Measurements from ENCODE around the gene TLE1.

TLE1 gene

GRCh38 chr9:81549500-81550206 lies 139.7 kb downstream of the TLE1 start:
- no peak for DNase-seq (ENCODE audit: low read depth)

- DNase-seq (ENCODE audit: low read depth) = no peak
Observed at GRCh38 chr9:81548911-81549310, 140.4 kb downstream of the TLE1 start.

DNA sequence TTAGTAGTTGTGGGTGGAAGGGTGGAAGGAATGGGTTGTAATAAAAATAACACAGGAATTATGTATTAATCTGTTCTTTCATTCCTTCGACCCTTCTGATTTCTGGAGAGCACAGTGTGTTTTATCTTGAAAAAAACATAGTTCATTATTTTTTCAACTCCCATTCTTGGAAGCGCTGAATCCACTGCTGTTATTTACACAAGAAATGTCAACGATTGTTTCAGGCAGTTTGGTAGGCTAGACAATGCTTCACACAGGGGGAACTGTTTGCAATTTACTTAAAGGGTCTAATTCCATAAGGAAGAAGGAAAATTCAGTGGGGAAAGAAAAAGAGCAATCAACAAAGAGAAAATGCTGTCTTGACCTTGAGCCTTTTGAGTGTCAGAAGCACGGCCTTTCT lies 142.9 kb downstream of the TLE1 start:
- no peak for DNase-seq (ENCODE audit: low read depth)

- no peak for DNase-seq (ENCODE audit: low read depth)
Observed at GRCh38 chr9:81543695-81544094, 145.7 kb downstream of the TLE1 start.

DNA sequence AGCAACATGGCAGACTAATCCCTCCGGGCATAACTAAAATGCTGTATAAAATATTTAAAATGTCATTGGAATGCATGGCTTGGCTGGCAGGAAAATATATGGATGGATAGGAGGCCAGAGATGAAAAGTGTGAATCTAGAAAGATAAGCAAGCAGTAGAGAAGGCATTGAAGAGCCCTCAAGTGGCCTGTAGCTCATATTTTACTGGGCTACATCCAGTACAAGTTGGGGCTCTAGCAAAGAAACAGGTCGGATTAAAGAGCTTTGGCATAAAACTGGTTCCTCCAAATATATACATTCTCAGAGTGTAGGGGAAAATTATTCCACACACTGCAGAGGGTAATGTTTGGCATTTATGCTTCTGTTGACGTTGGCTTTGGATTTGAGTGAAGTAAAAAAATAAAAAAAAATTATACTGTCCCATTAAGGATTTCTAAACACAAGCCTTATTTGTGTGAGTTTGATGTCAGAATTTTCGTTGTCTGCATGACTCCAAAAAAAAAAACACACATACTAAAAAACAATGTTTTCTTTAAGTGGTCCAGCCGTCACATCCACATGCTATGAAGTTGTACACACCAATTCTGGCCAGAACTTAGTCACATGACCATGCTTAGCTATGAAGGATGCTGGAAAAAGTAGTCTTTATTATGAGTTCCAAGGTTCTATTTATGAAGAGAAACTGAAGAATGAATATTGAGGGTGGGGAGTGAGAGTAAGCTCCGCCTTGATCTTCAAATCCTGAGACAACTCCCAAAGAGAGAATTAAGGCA lies 147.0 kb downstream of the TLE1 start:
- no peak for DNase-seq (ENCODE audit: low read depth)

DNA sequence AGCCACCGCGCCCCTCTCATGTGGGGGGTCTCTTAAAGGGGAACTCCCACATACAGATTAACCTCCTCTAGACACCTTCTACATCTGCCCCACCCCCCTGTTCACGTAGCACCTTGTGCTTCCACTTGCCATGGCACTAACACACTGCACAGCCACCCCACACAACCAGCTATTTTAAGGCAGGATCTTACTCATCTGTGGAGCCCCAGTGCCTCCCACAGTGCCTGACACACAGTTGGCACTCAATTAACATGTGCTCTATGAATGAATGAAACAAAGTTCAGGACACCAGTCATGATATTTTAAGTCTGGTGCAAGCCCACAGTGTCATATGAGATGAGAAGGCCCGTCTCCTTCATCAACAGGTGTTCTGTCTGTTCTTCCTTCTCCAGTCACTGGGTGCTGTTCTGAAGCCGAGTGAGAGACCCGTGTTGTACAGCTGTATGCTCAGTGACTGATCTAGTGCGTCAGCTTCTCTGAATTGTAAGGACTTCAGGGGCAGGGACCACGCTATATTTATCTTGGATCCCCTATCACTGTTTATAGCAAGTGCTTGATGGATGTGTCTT lies 149.1 kb downstream of the TLE1 start:
- no peak for DNase-seq (ENCODE audit: low read depth)

DNA sequence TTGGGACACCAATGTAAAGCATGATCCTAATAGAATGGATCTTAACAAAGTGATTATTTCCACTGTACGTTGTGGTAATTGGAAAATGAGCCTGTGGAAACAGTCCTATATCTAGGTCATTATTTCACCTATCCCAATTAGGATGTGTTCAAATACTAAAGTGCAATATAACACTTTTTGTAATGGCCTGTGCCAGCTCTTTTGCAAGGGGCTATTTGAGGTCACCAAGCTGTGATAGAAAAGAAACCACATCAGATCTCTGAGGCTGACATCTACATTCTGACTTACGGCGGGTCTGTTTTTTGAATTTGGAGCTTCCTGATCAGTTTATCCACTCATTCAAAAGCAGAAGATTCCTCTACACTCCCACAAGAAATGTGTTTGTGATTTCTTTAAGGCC lies 150.0 kb downstream of the TLE1 start:
- DNase-seq (ENCODE audit: low read depth) = no peak

GRCh38 chr9:81538890-81539289 lies 150.5 kb downstream of the TLE1 start:
- DNase-seq (ENCODE audit: low read depth) = no peak

- no peak for DNase-seq (ENCODE audit: low read depth)
Observed at GRCh38 chr9:81537964-81538363, 151.4 kb downstream of the TLE1 start.

- DNase-seq (ENCODE audit: low read depth) = no peak
Observed at GRCh38 chr9:81536242-81537025, 152.9 kb downstream of the TLE1 start.

DNA sequence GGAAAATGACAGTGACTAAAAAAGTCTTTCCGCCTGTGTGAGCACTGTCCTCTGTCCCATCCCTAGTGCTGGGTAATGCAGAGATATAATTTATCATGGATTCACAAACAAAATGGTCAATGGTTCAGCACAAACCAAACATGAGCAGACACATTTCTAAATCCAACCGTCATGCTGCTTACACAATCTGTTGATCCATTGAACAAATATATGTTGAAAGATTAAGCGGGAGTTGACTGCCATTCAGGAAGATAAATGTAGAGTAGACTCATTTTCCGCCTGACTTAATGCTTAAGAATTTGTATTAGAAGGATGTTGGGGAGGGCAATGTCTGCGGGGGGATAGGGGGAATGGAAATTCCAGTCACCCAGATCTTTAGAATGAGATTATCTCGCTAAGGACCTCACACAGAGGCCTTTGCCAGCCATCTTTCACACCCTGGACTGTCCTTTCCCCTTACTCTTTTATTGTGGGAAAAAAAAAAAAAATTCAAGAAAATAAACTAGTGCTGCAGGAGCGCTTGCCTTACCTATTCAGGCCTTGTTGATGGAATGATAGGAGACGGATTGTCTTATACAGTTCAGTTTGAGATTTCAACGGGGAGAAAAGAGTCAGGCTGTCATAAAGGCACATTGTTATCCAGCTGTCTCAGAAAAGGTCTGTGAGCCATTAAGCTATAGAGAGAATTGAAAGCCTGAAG lies 153.7 kb downstream of the TLE1 start:
- DNase-seq (ENCODE audit: low read depth) = no peak

- no peak for DNase-seq (ENCODE audit: low read depth)
Observed at GRCh38 chr9:81534138-81534875, 155.0 kb downstream of the TLE1 start.

Measured in activated T-helper 1 cell treated with Interleukin-2 at 50 U/mL for 16 hours (primary cell).